ENCODE measurements around the gene HDAC4.

HDAC4 gene

DNA sequence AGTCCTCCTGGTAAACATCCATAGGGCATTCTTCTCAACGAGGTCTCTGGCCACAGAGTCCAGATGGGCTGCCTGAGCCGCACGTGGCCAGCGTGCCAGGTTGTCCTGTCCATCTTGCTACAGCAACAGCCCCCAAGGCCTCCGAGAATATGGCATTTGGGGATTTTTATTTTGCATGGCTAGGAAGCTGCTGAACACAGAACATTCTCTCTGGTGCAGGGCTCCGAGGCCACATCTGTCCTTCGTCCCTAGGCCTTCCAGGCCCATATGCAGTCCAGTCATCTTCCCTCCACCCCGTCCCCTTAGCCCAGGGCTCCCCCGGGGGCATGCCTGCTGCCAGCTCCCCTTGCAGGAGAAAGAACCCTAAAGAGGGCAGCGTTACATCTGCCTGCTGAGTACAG, 2.3 kb downstream of the HDAC4 start:
- DNase-seq (ENCODE audit: low read depth), result no peak
- H3K4me3 ChIP-seq (ENCODE audit: control insufficient read depth, low read depth, low read length), result no peak overlapping the region

DNA sequence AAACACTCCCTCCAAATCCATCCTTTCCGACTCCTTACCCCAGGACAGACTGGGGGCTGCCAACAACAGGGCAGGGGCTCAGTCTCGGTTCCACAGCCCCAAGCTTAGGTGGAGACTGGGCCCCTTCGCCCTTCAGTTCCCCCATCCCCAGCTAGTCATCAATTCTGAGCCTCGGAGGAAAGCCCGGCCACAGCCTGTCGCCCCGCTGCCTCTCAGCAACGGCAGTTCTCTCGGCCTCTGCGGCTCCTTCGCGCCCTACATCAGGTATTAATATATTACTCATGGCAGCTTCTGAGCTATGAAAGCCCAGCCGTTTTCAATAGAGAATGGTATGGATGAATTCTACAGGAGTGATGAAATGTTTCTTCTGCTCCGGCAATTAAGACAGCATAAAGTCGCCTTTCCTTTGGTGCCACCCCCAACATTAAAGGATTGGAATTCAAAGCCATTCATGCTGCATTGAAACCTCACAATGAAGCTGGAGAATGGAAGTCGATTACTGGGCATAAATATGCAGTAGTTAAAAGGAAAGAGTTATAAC, 2.8 kb downstream of the HDAC4 start:
- H3K4me3 ChIP-seq (ENCODE audit: control insufficient read depth, low read depth, low read length), result no peak overlapping the region
- TF ChIP-seq, protein P1, sequence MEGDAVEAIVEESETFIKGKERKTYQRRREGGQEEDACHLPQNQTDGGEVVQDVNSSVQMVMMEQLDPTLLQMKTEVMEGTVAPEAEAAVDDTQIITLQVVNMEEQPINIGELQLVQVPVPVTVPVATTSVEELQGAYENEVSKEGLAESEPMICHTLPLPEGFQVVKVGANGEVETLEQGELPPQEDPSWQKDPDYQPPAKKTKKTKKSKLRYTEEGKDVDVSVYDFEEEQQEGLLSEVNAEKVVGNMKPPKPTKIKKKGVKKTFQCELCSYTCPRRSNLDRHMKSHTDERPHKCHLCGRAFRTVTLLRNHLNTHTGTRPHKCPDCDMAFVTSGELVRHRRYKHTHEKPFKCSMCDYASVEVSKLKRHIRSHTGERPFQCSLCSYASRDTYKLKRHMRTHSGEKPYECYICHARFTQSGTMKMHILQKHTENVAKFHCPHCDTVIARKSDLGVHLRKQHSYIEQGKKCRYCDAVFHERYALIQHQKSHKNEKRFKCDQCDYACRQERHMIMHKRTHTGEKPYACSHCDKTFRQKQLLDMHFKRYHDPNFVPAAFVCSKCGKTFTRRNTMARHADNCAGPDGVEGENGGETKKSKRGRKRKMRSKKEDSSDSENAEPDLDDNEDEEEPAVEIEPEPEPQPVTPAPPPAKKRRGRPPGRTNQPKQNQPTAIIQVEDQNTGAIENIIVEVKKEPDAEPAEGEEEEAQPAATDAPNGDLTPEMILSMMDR (conservative IDR thresholded peaks at IDR 0.05; ENCODE audit: control insufficient read depth, insufficient read depth, low read depth, low read length), result no peak
- no peak for DNase-seq (ENCODE audit: low read depth)

More for the DNA sequence above, 2.3 kb downstream of the HDAC4 start:
- TF ChIP-seq, protein P1 (conservative IDR thresholded peaks at IDR 0.05; ENCODE audit: control insufficient read depth, insufficient read depth, low read depth, low read length), result no peak

DNA sequence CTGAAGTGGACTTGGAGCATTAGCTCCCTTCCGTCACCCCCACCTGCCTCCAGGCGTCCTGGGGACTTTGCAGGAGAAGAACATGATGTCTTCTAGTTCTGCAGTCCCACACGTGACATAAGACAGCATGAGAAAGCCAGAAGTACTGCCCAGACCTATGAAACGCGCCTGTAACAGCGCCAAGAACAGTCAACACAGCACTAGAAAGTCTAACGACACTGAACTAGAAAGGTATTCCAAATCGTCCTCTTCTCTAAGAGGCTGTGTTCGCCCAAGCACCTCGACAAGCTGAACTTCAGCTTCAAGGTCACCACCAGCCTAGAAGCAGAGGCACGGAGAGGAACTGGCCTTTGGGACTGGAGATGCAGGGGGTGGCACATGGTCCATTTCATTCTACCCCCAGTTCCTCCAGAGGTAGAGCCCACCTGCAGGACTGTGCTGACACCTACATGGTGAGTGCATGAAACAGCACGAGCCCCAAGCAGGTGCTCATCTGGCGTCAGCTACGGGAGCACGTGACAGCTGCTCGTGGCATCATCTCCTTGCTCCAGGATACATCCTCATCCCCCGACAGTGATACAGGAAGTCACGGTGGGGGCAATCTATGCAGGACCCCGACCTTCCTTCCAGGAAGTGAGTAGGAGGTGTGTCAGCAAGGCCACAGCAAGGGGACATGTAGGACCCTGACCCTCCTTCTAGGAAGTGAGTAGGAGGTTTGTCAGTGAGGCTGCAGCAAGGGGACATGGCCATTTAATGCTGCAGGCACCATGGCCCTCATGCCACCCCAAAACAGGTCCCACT, 3.7 kb downstream of the HDAC4 start:
- DNase-seq (ENCODE audit: low read depth), result no peak
- TF ChIP-seq, protein P1 (conservative IDR thresholded peaks at IDR 0.05; ENCODE audit: control insufficient read depth, insufficient read depth, low read depth, low read length), result no peak
- no peak overlapping the region for H3K4me3 ChIP-seq (ENCODE audit: control insufficient read depth, low read depth, low read length)

DNA sequence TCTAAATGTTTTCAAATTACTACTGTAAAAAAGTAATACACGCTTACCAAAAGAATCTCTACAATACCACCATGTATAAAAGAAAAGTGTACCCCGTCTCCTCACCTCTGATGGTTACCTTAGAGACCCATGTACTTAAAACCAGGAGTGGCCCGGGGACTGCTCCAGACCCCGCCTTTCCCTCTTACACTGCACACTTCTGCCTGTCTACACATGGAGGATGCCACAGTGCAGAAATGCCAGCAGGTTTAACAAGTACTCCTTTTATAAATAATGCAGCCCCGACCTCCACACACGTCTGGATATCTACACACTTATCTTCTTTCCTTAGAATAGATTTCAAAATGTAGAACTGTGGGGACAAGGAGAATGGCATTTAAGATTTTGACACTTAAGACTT, 5.3 kb downstream of the HDAC4 start:
- H3K4me3 ChIP-seq (ENCODE audit: control insufficient read depth, low read depth, low read length), result no peak overlapping the region
- TF ChIP-seq, protein P1 (conservative IDR thresholded peaks at IDR 0.05; ENCODE audit: control insufficient read depth, insufficient read depth, low read depth, low read length), result no peak
- no peak for DNase-seq (ENCODE audit: low read depth)

DNA sequence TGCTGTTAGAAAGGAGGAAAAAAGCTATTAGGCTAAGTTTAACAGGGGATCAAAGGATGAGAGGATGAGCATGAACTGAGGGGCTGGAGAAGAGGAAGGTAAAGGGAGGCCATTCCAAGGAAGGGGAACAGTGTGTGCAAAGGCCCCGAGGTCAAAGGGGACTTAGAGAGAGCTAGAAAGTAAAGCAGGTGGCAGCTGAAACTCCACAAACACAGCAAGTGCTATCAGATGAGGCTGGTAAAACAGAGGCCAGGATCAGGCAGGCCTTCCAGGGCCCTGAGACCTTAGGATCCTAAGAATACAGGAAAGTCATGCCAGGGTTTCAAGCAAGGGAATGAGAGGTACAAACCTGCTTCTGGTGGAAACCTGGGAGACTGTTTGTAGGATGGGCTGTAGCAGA, 5.8 kb downstream of the HDAC4 start:
- DNase-seq (ENCODE audit: low read depth), result no peak
- TF ChIP-seq, protein P1 (conservative IDR thresholded peaks at IDR 0.05; ENCODE audit: control insufficient read depth, insufficient read depth, low read depth, low read length), result no peak
- H3K4me3 ChIP-seq (ENCODE audit: control insufficient read depth, low read depth, low read length), result no peak overlapping the region

DNA sequence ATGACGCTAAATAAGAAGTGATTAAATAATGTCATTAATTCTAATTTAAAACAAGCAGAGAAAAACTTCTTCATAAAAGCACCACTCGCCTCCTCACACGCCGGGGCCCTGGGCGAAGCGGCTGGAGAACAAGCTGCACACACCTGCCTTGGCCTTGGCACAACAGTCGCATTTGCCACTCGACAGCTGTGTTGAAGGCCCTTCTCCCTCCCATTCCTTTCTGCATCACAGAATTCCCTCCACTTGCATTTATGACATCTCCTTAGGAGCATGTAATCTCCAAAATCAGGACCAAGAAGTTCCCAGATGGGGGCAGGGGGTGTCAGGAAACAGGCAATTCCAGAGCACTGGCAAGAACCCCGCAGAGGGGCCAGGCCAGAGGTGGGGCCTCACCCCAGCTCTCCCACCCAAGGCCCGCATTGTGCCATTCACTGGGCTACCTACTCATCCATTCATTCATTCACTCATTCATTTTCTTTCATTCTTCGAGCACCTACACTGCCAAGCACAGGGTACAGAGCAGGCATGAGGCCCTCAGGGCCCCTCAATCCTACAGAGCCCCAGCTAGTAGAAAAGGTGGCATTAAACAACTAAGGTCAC, 6.4 kb downstream of the HDAC4 start:
- H3K4me3 ChIP-seq (ENCODE audit: control insufficient read depth, low read depth, low read length), result no peak overlapping the region
- TF ChIP-seq, protein P1 (conservative IDR thresholded peaks at IDR 0.05; ENCODE audit: control insufficient read depth, insufficient read depth, low read depth, low read length), result no peak
- DNase-seq (ENCODE audit: low read depth), result no peak

Data from fibroblast of mammary gland (primary cell).